ENCODE data around the gene NELFB.

NELFB gene

DNA sequence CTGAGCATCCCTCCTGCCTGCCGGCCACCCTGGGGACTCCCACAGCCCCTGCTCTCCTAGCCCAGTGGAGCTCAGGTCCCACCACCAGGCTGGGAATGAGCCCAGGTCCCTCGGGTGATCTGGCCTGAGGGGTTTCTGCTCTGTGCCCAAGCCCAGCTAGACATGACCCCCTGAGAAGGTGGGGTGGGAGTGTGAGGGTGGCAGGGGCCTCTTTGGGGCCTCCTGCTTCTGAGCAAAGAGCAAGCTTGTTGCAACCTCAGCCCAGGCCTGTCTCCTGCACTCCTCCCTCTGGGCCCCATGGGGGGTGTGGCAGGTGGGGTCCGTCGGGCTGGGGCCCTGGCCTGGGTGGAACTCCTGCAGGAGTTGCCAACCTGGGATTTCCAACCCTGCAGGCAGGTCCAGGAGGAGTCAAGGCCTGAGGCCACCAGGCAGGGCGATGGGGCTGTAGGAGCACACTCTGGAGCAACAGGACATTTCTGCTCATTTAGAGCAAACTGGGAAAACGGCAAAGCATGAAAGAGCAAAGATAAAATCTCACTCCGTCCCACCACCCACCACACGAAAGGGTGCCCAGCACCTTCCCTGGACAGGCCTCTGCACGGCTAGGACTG is 58.3 kb downstream of the NELFB start:
- no peak overlapping the region for H3K4me3 ChIP-seq (ENCODE audit: low read length)
- no peak for TF ChIP-seq ZNF274 (IDR thresholded peaks at IDR 0.05; ENCODE audit: low read depth, low read length)

DNA sequence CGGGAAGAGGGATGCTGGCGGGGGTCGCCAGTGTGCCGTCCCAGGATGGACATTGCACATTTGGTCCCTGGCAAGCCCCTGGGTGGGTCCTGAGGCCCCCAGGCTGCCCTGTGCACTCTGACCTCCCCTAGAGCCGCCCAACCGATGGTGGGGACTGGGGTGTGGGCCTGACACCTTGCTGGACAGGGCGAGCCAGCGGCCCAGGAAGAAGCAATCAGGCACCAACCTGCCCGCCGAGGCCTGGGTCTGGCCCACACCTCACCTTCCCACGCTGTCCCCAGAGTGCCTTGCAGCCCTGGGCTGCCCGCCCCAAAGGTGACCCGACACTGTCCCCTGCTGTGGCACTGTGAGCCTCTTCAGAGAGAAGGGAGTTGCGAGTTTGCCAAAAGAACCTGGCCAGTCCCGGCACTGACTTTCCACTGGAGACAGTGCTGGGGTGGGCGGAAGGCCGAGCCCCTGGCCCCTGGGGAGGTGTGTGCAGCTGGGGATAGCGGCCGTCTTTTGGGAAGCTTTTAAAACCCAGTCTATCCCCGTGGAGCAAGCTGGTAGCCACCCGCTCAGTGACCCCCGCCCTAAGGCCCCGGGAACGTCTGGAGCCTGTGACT is 58.9 kb downstream of the NELFB start:
- TF ChIP-seq ZNF274 (IDR thresholded peaks at IDR 0.05; ENCODE audit: low read depth, low read length), result no peak
- no peak overlapping the region for H3K4me3 ChIP-seq (ENCODE audit: low read length)

DNA sequence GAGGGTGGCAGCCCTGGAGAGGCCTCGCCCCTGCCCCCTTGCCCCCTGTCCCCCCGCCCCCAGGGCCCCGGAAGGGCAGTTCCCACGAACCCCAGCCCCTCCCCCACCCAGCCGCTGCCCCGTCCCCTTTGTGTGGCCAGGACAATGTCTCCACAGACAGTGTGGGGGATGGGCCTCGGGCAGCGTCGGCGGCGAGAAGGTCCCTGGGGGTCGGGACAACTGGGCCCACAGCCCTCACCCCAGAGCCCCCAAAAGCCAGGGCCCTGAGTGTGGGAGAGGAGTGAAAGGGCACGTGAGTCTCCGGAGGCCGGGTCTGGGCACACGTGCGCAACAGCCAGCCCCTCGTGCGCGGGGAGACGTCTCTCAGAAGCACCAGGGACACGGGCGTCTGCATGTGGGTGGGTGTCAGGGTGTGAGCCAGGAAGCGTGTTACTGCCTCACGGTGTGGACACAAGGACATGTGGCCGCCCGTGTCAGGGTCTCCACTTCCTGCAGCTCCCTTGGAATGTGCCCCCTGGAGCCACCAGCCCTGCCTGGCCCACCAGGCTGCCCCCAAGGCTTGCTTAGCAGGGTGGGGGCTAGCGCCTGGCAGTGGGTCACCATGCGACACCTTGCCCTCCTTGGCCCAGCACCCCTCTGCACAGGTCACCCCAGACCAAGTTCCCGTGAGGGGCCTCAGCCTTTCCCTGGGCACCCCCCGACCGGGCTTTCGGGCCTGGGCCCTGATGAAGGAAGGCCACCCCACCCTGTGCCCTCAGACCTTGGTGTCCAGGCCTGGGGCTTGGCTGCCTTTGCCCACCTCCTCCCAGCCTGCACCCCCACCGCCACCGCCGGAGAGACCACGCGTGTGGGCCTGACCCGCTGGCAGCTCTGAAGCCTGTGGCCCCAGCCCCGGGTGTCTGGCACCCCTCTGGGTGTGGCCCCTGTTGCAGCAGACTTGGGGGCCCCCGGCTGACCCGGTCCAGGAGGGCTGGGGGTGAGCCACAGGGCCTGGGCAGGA is 59.7 kb downstream of the NELFB start:
- no peak overlapping the region for H3K4me3 ChIP-seq (ENCODE audit: low read length)
- no peak for TF ChIP-seq ZNF274 (IDR thresholded peaks at IDR 0.05; ENCODE audit: low read depth, low read length)

DNA sequence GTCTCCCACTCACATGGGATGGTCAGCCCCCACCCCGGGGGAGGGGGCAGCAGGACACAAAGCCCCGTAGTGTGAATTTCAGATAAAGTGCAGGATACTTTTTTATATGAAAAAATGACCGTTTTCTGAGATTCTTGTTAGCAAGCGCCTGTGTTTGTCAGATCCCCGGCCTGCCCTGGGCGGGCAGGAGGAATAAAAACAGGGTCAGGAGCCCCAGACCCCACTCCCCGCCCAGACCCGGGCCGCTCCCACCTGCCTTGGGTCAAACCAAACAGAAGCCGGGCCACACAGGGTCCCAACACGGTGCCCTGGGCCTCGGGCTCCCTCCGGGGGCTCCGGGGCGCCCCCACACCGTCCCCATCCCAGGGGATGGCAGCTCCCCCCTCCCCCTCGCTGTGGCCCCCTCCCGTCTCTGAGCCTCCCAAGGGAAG is 60.5 kb downstream of the NELFB start:
- no peak for TF ChIP-seq ZNF274 (IDR thresholded peaks at IDR 0.05; ENCODE audit: low read depth, low read length)
- no peak overlapping the region for H3K4me3 ChIP-seq (ENCODE audit: low read length)

DNA sequence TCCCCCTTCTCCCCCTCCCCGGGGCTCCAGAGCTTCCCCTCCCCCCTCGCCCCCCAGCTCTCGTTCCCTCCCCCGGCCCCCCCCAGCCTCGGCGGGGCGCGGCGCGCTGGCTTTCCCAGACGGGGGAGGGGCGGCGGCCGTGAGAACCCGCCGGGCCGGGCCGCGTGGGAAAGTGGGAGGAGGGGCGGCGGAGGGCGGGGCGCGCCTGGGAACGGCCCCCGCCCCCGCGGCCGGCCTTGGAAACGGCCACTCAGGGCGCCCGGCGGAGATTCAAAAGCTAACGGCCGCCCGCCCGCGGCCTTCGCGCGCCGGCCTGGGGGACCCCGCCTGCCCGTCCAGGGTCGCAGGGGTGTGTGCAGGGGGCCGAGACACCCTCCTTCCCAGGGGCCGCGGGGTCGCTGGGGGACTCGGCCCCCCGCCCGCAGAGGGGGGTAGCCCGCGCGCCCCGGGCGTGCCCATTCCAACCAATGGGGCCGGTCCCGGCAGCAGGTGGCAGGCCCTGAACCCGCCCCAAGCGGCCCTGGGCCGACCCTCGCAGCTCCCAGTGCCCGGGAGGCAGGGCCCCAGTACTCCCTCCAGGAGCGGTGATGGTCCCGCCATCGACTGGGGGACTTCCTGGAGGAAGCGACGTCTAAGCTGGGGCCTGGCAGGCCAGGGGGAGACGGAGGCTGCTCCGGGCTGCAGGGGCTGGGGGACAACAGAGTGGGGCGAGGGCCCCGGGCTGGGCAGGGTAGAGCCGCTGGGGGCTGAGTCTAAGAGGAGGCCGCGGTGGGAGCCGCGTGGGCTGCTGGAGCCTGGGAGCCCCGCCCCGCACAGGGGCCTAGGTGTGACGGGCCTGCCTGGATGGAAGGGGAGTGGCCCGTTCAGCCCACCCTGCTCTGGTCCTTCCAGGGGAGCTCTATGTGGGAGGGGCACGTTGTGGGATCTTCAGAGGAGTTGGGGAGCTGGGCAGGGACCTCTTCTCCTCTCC is 61.2 kb downstream of the NELFB start:
- peak overlapping the region; percentile 12; the same call in 1 of the 2 replicates for H3K4me3 ChIP-seq (ENCODE audit: low read length)
- no peak for TF ChIP-seq ZNF274 (IDR thresholded peaks at IDR 0.05; ENCODE audit: low read depth, low read length)

DNA sequence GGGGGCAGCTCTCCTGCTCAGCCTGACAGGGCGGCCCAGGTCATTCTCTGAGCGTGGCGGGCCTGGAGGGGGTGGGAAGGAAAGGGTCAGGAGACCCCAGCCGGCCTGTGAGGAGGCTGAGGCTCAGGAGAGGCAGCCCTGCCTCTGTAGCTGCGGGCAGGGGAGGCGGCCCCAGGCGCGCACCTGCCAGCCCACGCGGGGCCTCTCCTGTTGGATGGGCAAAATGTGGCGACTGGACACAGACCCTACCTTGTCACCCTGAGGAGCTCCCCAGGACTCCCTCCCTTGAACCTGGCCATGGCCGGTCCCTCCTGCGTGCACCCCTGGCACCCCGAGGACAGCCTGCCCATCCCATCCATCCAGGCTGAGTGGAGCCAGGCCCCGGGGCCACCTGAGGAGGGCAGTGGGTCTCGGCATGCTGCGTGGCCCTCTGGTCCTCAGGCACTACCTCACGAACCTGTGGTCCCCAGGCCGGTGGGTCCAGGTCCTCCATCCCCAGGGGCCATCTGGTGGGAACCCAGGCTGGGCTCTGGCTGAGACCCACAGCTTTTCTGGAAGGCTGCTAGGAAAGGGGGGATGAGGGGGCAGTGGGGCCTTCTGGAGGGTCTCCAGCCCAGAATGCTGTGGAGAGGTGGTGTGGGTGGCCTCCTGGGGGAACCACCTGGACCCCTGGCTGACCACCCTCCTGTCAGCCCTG is 62.0 kb downstream of the NELFB start:
- TF ChIP-seq ZNF274 (IDR thresholded peaks at IDR 0.05; ENCODE audit: low read depth, low read length), result no peak
- no peak overlapping the region for H3K4me3 ChIP-seq (ENCODE audit: low read length)

DNA sequence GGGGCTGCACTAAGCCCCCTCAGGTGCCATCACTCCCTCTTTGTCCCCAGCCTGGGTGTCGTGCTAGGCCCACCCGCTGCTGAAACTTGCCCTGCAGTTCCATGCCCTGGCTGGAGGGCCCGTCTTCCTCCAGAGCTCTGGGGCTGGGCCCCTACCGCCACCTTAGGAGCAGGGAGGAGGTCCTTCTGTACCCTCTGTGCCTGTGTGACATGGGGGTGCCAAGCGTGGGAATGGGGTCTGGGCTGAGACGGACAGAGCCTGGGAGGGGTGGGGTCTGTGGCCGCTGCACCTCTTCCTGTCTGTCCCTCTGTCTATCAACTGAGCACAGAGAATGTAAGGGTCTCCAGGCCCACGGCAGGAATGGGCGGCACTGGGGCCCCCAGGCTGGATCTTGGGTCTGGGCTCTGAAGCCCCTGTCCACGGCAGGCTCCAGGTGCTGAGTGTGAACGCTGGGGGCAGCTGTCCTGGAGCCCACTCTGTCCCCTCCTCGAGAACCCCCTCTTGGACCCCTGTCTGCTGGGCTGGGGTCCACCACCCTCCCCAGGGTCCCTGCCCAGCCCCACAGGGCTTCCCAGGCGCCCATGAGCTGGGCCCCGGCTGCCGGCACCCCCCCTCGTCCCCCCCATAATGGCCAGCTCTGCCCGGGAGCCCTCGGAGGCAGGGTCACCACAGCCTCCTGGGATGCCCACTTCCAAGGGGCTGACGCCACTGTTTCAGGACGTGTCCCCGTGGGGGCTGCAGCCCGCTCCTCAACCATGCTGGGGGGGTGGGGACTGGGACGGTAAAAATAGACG is 62.8 kb downstream of the NELFB start:
- TF ChIP-seq ZNF274 (IDR thresholded peaks at IDR 0.05; ENCODE audit: low read depth, low read length), result no peak
- H3K4me3 ChIP-seq (ENCODE audit: low read length), result no peak overlapping the region

DNA sequence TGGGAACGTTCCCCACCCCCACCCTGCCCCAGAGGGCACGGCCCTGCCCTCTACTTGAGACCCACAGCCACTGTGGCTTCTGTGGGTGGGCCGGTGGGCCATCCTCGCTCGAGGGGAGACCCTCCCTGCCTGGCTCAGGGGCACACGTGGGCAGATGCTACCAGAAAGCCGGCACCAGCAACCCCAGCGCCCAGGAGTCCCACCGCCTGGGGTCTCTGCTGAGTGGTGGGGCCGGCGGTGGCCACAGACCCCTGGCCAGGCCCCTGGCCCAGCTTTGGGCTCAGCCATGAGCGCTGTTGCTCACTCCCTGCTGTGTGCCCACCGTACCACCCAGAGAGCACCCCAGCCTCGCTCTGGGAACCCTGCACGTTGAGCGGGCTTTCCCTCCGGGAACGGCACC is 63.5 kb downstream of the NELFB start:
- no peak overlapping the region for H3K4me3 ChIP-seq (ENCODE audit: low read length)
- TF ChIP-seq ZNF274 (IDR thresholded peaks at IDR 0.05; ENCODE audit: low read depth, low read length), result no peak

GRCh38 chr9:137319011-137319738 is 64.0 kb downstream of the NELFB start:
- no peak overlapping the region for H3K4me3 ChIP-seq (ENCODE audit: low read length)
- no peak for TF ChIP-seq ZNF274 (IDR thresholded peaks at IDR 0.05; ENCODE audit: low read depth, low read length)

- no peak for TF ChIP-seq ZNF274 (IDR thresholded peaks at IDR 0.05; ENCODE audit: low read depth, low read length)
- no peak overlapping the region for H3K4me3 ChIP-seq (ENCODE audit: low read length)
Observed at GRCh38 chr9:137319739-137320551, 64.8 kb downstream of the NELFB start.
